H1 (cell line): ENCODE data around the gene CTBP2. TPM values are rescaled to one million over a fixed set of nuclear protein-coding genes. Genes with fewer than 3 reads are reported as not detected.

ENCODE experiments used
- CTCF ChIA-PET: fragments of 300-600 bp; sonication (Branson Sonifier 250); formaldehyde crosslinking; loops from one replicate; lab custom pipeline; 2021; ENCODE audit not compliant: partially characterized antibody; lab: Charles Lee
- POLR2A ChIA-PET: fragments of 300-600 bp; sonication (Branson Sonifier 250); formaldehyde crosslinking; loops from one replicate; lab custom pipeline; 2021; ENCODE audit warnings: inconsistent platforms; ENCODE audit not compliant: partially characterized antibody; lab: Charles Lee
- DNase-seq, 2 experiments: peaks; one replicate each; pipeline versions ENCODE4 v3.0.0 to v3.0.0-alpha.2; 2010 to 2022; ENCODE audit warnings: low spot score in 2 of 2, low read depth in 1 of 2, mixed read lengths in 1 of 2
- FAIRE-seq: peaks from 2 replicates; lab custom pipeline; 2011; peaks lifted over from hg19 to GRCh38; lab: Jason Lieb, UNC
- H2AFZ ChIP-seq: 2 replicates; pipeline ENCODE4 v1.8.1; 2012; ENCODE audit warnings: low read length, inconsistent platforms
- H2AK5ac ChIP-seq: 2 replicates; pipeline ENCODE4 v1.6.1; 2013; ENCODE audit warnings: low read depth, low read length
- H2BK120ac ChIP-seq: replicated peaks from 2 replicates; pipeline ENCODE3; 2013; ENCODE audit warnings: low read depth, low read length, inconsistent platforms
- H2BK12ac ChIP-seq: 2 replicates; pipeline ENCODE4 v1.6.1; 2013; ENCODE audit warnings: low read depth, low read length
- H2BK15ac ChIP-seq: 2 replicates; pipeline ENCODE4 v1.6.1; 2013; ENCODE audit warnings: low read length
- H2BK20ac ChIP-seq: 2 replicates; pipeline ENCODE4 v1.6.1; 2013; ENCODE audit warnings: low read length
- H2BK5ac ChIP-seq: 2 replicates; pipeline ENCODE4 v1.6.1; 2013; ENCODE audit warnings: low read depth, low read length
- H3K14ac ChIP-seq: 2 replicates; pipeline ENCODE4 v1.6.1; 2013; ENCODE audit warnings: inconsistent platforms; ENCODE audit not compliant: insufficient read length
- H3K18ac ChIP-seq: 2 replicates; pipeline ENCODE4 v1.6.1; 2013; ENCODE audit warnings: low read length; ENCODE audit errors: extremely low read depth
- H3K23ac ChIP-seq: 2 replicates; pipeline ENCODE4 v1.6.1; 2013; ENCODE audit warnings: inconsistent platforms; ENCODE audit not compliant: insufficient read length
- H3K23me2 ChIP-seq: 2 replicates; pipeline ENCODE4 v1.6.1; 2013; ENCODE audit warnings: low read depth, low read length
- H3K27ac ChIP-seq: 2 replicates; pipeline ENCODE4 v1.6.1; 2011; ENCODE audit warnings: low read depth, low read length, inconsistent platforms
- H3K27me3 ChIP-seq, 4 experiments: replicated peaks in 1 of 4; 1 replicate in 1 of 4; 2 replicates in 3 of 4; pipeline versions ENCODE4 v1.6.1 to v1.8.1; 2011 to 2013; ENCODE audit warnings: low read length in 3 of 4, mild to moderate bottlenecking in 3 of 4, inconsistent platforms in 2 of 4, mixed read lengths in 2 of 4, moderate library complexity in 1 of 4; ENCODE audit not compliant: control insufficient read depth in 3 of 4, insufficient read depth in 3 of 4; ENCODE audit errors: extremely low read depth in 1 of 4
- H3K36me3 ChIP-seq, 4 experiments: 2 replicates each; pipeline versions ENCODE4 v1.6.1 to v1.8.1; 2011 to 2013; ENCODE audit warnings: mild to moderate bottlenecking in 4 of 4, low read length in 3 of 4, moderate library complexity in 2 of 4, control low read depth in 1 of 4, inconsistent platforms in 1 of 4; ENCODE audit not compliant: insufficient read depth in 4 of 4, control insufficient read depth in 2 of 4
- H3K4ac ChIP-seq: replicated peaks from 2 replicates; pipeline ENCODE3; 2013; ENCODE audit warnings: low read length, low read depth, mixed read lengths, inconsistent platforms; ENCODE audit not compliant: insufficient read length
- H3K4me1 ChIP-seq, 4 experiments: replicated peaks in 1 of 4; 1 replicate in 1 of 4; 2 replicates in 3 of 4; pipeline versions ENCODE4 v1.6.1 to v1.8.1; 2011 to 2013; ENCODE audit warnings: low read length in 3 of 4, inconsistent platforms in 2 of 4, mixed read lengths in 1 of 4; ENCODE audit not compliant: insufficient read depth in 4 of 4, control insufficient read depth in 3 of 4
- H3K4me2 ChIP-seq, 2 experiments: 2 replicates each; pipeline versions ENCODE4 v1.6.1 to v1.8.1; 2011 to 2013; ENCODE audit warnings: low read depth in 2 of 2, low read length in 2 of 2, control low read depth in 1 of 2, inconsistent platforms in 1 of 2, mild to moderate bottlenecking in 1 of 2; ENCODE audit not compliant: insufficient read depth in 1 of 2
- H3K4me3 ChIP-seq, 4 experiments: fragments of 200-600, 300-600 bp in 1 of 4; sonication (generic), shearing (Covaris generic), sonication (Bioruptor Twin) in 1 of 4; 2 replicates each; pipeline versions ENCODE4 v1.5.1 to v1.8.1; 2011 to 2016; ENCODE audit warnings: low read length in 4 of 4, low read depth in 3 of 4, control low read depth in 2 of 4, inconsistent platforms in 2 of 4, mild to moderate bottlenecking in 2 of 4, mixed read lengths in 1 of 4, moderate library complexity in 1 of 4; ENCODE audit not compliant: insufficient read depth in 2 of 4; ENCODE audit errors: extremely low read depth in 1 of 4
- H3K56ac ChIP-seq: replicated peaks from 2 replicates; pipeline ENCODE3; 2013; ENCODE audit warnings: low read depth, mild to moderate bottlenecking, mixed read lengths, low read length, inconsistent platforms; ENCODE audit not compliant: insufficient read length
- H3K79me1 ChIP-seq: 2 replicates; pipeline ENCODE4 v1.6.1; 2013; ENCODE audit warnings: low read depth, low read length, control low read depth
- H3K79me2 ChIP-seq, 2 experiments: 2 replicates each; pipeline versions ENCODE4 v1.6.1 to v1.8.1; 2012 to 2013; ENCODE audit warnings: low read length in 2 of 2, mild to moderate bottlenecking in 2 of 2, inconsistent platforms in 1 of 2; ENCODE audit not compliant: insufficient read depth in 2 of 2, control insufficient read depth in 1 of 2
- H3K9ac ChIP-seq, 4 experiments: replicated peaks in 1 of 4; 1 replicate in 1 of 4; 2 replicates in 3 of 4; pipeline versions ENCODE4 v1.6.1 to v1.8.1; 2011 to 2013; ENCODE audit warnings: low read depth in 3 of 4, low read length in 3 of 4, control low read depth in 2 of 4, mild to moderate bottlenecking in 2 of 4, moderate library complexity in 2 of 4, inconsistent platforms in 1 of 4; ENCODE audit errors: extremely low read depth in 1 of 4
- H3K9me3 ChIP-seq, 2 experiments: 2 replicates each; pipeline versions ENCODE4 v1.6.1 to v1.8.1; 2012 to 2013; ENCODE audit warnings: mild to moderate bottlenecking in 2 of 2, moderate library complexity in 2 of 2, control low read depth in 1 of 2, inconsistent platforms in 1 of 2, low read depth in 1 of 2, low read length in 1 of 2, mixed read lengths in 1 of 2; ENCODE audit not compliant: insufficient read depth in 2 of 2
- H4K20me1 ChIP-seq, 2 experiments: replicated peaks in 1 of 2; 2 replicates each; pipeline versions ENCODE3 to v1.8.1; 2011 to 2013; ENCODE audit warnings: inconsistent platforms in 2 of 2, low read length in 2 of 2, mild to moderate bottlenecking in 1 of 2; ENCODE audit not compliant: insufficient read depth in 2 of 2, control insufficient read depth in 1 of 2
- H4K5ac ChIP-seq: 2 replicates; pipeline ENCODE4 v1.6.1; 2013; ENCODE audit warnings: low read length, low read depth, mixed read lengths, inconsistent platforms; ENCODE audit not compliant: insufficient read length
- H4K8ac ChIP-seq: 2 replicates; pipeline ENCODE4 v1.8.0; 2013; ENCODE audit warnings: mild to moderate bottlenecking, moderate library complexity, low read length, inconsistent platforms; ENCODE audit not compliant: insufficient read depth; ENCODE audit errors: extremely low read depth
- H4K91ac ChIP-seq: replicated peaks from 2 replicates; pipeline ENCODE3; 2013; ENCODE audit warnings: low read length, mixed read lengths, inconsistent platforms; ENCODE audit not compliant: insufficient read length
- HDAC6 ChIP-seq: IDR thresholded peaks from one replicate; pipeline ENCODE4 v1.7.1; 2012; ENCODE audit warnings: low read depth, mild to moderate bottlenecking, inconsistent platforms, low read length, moderate library complexity
- POLR2AphosphoS5 ChIP-seq: IDR thresholded peaks from 2 replicates; pipeline ENCODE4 v1.6.1; 2011; ENCODE audit warnings: low read depth, low read length
- TBP ChIP-seq: IDR thresholded peaks from 2 replicates; pipeline ENCODE4 v1.6.1; 2011; ENCODE audit warnings: low read depth, low read length, improper control_type of control experiment
- WGBS, 2 experiments: shearing (Covaris generic) in 1 of 2; methylation state at CpG; one replicate each; pipeline versions ENCODE4 v1.1.6 to v1.1.7; 2013 to 2015; ENCODE audit warnings: low lambda C conversion rate in 2 of 2, mixed read lengths in 2 of 2, inconsistent platforms in 1 of 2, low coverage in 1 of 2, missing lambda C conversion rate in 1 of 2; ENCODE audit not compliant: insufficient replicate concordance in 2 of 2, insufficient coverage in 1 of 2, insufficient read length in 1 of 2; ENCODE audit errors: extremely low coverage in 1 of 2, missing lambda C conversion rate in 1 of 2; 5-methylcytosine and 5-hydroxymethylcytosine counted together
- polyA plus RNA-seq, 7 experiments: library from polyadenylated mRNA; depleted of rRNA in 3 of 7; stranded (reverse) in 5 of 7; unstranded in 2 of 7; fragments of >200 nt in 5 of 7; fragments of 200-250 nt in 2 of 7; gene quantifications; 1 replicate in 5 of 7; 2 replicates in 1 of 7; 4 replicates in 1 of 7; pipeline versions ENCODE4 v1.2.1 to v1.2.3, GENCODE V29; 2011 to 2013; ENCODE audit warnings: missing spikeins in 2 of 7, mixed read lengths in 2 of 7
- total RNA-seq: library from RNA; stranded (reverse); fragmentation: NEBNext Ultra II Directional; extraction: Animal tissue kit (Norgen Biotek cat#: 25700); gene quantifications from 2 replicates; pipeline ENCODE4 v1.2.1, GENCODE V29; 2021
- TF ChIP-seq, protein P1 (sequence below): IDR thresholded peaks from 2 replicates; pipeline ENCODE4 v1.6.1; 2011; ENCODE audit warnings: low read depth, mild to moderate bottlenecking, low read length; ENCODE audit not compliant: insufficient read depth

CTBP2 gene
- total and polyA plus RNA-seq, 2 of the 8 experiments (the other 6 are each of a cell fraction or from before 2014, with no cell fraction given) = 208 to 221 TPM

DNA sequence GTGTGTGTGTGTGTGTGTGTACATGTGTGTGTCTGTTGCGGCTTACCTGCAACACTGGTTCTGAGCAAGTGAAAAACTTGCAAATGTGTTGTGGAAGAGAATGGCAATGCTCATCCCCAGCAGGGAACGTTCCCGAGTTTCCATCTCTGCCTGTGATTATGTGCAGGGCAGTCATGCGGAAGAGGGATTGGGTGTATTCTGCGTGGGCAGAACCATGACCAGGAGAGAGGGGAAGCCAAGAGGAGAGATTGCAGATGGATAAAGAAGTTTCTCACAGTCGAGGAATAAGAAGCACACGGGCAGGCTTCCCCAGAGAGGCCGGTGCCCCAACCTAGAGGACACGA, 99.9 kb downstream of the CTBP2 start:
- no peak for DNase-seq
- H3K14ac ChIP-seq = no peak overlapping the region
- no peak overlapping the region for H3K4ac ChIP-seq
- peaks cover 19 to 99% of the 10 kb centered on the region in 2 experiments for H3K79me2 ChIP-seq
- no peak overlapping the region for H3K4me2 ChIP-seq
- no peak overlapping the region for H3K9ac ChIP-seq
- H3K36me3 ChIP-seq = peaks cover 0 to 25% (median 2%) of the 10 kb centered on the region in 4 experiments; a peak in 5 of 8 replicates
- no peak overlapping the region for H3K4me3 ChIP-seq
- TF ChIP-seq TBP (no peak), POLR2AphosphoS5 (no peak), HDAC6 (no peak)
- TF ChIP-seq, protein P1, sequence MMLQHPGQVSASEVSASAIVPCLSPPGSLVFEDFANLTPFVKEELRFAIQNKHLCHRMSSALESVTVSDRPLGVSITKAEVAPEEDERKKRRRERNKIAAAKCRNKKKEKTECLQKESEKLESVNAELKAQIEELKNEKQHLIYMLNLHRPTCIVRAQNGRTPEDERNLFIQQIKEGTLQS = no peak
- TF ChIP-seq, all 59 proteins: peak for 0
- Histone ChIP-seq H3K9me3 (no peaks in the 10 kb centered on the region), H3K23ac (no peak overlapping the region), H2BK12ac (no peak overlapping the region), H4K91ac (no peak overlapping the region), H3K27me3 (no peaks in the 10 kb centered on the region), H2BK20ac (no peak overlapping the region), H3K23me2 (no peaks in the 10 kb centered on the region), H3K79me1 (peaks cover 19% of the 10 kb centered on the region), H3K4me1 (peaks cover 0 to 38% (median 12%) of the 10 kb centered on the region in 4 experiments; a peak in 6 of 7 replicates), H2AK5ac (no peak overlapping the region), H3K56ac (no peak overlapping the region), H2BK15ac (no peak overlapping the region), H2BK5ac (no peak overlapping the region), H3K18ac (no peak overlapping the region), H4K8ac (0 out of 2 replicates have a peak overlapping the region, but pooled peaks have one; percentile 21), H4K5ac (no peak overlapping the region), H2BK120ac (no peak overlapping the region), H4K20me1 (peaks cover 64 to 65% of the 10 kb centered on the region in 2 experiments), H2AFZ (no peak overlapping the region), H3K27ac (no peak overlapping the region)
- CTCF ChIA-PET = interaction anchor here (0.8 to 10.1 kb wide), 13 partner anchors 8 to 69 kb away, joined by 3 to 110 read pairs (median 6); no protein-coding TSS in a partner anchor
- WGBS, 2 experiments = 89% methylated on average over 9 of the region's 9 CpGs; no CpG with 5 or more reads in 1 of the 2 experiments
- POLR2A ChIA-PET = interaction anchor here (2.6 kb wide), 1 partner anchor 12 kb away, joined by 9 read pairs; no protein-coding TSS in a partner anchor
- FAIRE-seq = no peak
